Mucosa of descending colon (tissue), 3 donors: ENCODE results near the gene GRSF1. TPM values are rescaled to one million over a fixed set of nuclear protein-coding genes. Genes with fewer than 3 reads are reported as not detected.
A peak's percentile ranks its signal among the peaks of the same experiment; 100 is the strongest.

Experiments
- ATAC-seq: fragments of 200-7000 bp; cut with Tn5 transposase; one replicate; pipeline ENCODE4 v1.9.1; 2020; ENCODE audit warnings: mild to moderate bottlenecking, moderate library complexity
- DNase-seq, 3 donors: peaks; one replicate each; pipeline ENCODE4 v3.0.0-alpha.2; 2020
- H3K36me3 ChIP-seq: fragments of 200-600 bp; one replicate; pipeline ENCODE4 v1.8.0; 2021; ENCODE audit warnings: low read depth, mild to moderate bottlenecking
- H3K4me1 ChIP-seq: fragments of 200-600 bp; one replicate; pipeline ENCODE4 v1.8.0; 2021; ENCODE audit warnings: low read depth, mild to moderate bottlenecking
- H3K4me3 ChIP-seq: fragments of 200-600 bp; one replicate; pipeline ENCODE4 v1.8.0; 2021; ENCODE audit warnings: mild to moderate bottlenecking
- H3K9me3 ChIP-seq: fragments of 200-600 bp; one replicate; pipeline ENCODE4 v1.8.0; 2021; ENCODE audit warnings: mild to moderate bottlenecking
- intact Hi-C, 2 donors: fragments of 100-400 bp; cut with DNase I in 1 of 2; cut with micrococcal nuclease in 1 of 2; formaldehyde crosslinking; loops; one replicate each; pipeline versions ENCODE4 v1.11.0 to v1.11.1; 2022; cut with DNase I, micrococcal nuclease
- total RNA-seq, 3 donors: library from RNA; stranded (reverse); fragmentation: NEBNext Ultra II Directional in 2 of 3; extraction: Animal tissue kit (Norgen Biotek cat#: 25700) in 2 of 3; gene quantifications; one replicate each; pipeline versions ENCODE4 v1.2.1 to v1.2.4, GENCODE V29; 2021 to 2023
- TF ChIP-seq, protein P1 (sequence below): fragments of 200-600 bp; IDR thresholded peaks from one replicate; pipeline ENCODE4 v1.8.0; 2022; ENCODE audit warnings: antibody characterized with exemption, mild to moderate bottlenecking
- donor health status: DM: no; HTN: no; CAD: no; lungs with moderate emphysema.
- donor health status: DM: no; HTN: no; CAD: no.
- donor health status: DM: no; HTN: yes; CAD: no.

Gene GRSF1
- total RNA-seq, 3 donors from 2014 or later: 70.2 to 81.5 (median 70.6) TPM

GRCh38 chr4:70816894-70817293, 22.8 kb downstream of the GRSF1 start:
- DNase-seq (no peak), ATAC-seq (no peak)
- Histone ChIP-seq H3K36me3 (peaks cover 3% of the 10 kb centered on the region), H3K4me1 (no peaks in the 10 kb centered on the region), H3K9me3 (no peaks in the 10 kb centered on the region), H3K4me3 (no peak overlapping the region)
- TF ChIP-seq, protein P1, sequence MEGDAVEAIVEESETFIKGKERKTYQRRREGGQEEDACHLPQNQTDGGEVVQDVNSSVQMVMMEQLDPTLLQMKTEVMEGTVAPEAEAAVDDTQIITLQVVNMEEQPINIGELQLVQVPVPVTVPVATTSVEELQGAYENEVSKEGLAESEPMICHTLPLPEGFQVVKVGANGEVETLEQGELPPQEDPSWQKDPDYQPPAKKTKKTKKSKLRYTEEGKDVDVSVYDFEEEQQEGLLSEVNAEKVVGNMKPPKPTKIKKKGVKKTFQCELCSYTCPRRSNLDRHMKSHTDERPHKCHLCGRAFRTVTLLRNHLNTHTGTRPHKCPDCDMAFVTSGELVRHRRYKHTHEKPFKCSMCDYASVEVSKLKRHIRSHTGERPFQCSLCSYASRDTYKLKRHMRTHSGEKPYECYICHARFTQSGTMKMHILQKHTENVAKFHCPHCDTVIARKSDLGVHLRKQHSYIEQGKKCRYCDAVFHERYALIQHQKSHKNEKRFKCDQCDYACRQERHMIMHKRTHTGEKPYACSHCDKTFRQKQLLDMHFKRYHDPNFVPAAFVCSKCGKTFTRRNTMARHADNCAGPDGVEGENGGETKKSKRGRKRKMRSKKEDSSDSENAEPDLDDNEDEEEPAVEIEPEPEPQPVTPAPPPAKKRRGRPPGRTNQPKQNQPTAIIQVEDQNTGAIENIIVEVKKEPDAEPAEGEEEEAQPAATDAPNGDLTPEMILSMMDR: no peak
- intact Hi-C loops: no loop called here

DNA sequence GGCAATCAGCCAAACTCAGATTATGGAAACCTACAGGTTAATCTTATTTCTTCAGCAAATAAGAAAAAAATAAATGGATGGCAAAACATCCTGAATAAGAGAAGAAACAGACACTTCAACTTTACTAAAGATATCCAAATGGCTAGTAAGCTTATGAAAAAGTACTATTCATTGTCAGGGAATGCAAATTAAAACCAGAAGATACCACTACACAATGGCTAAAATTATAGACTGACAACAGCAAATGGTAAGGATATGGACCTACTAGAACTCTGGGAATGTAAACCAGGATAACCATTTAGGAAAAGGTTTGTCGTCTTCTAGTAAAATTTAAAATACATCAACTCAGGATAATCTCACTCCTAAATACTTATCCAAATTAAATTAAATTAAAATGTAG, 24.3 kb downstream of the GRSF1 start:
- Histone ChIP-seq H3K4me3 (no peak overlapping the region), H3K4me1 (no peaks in the 10 kb centered on the region), H3K36me3 (no peaks in the 10 kb centered on the region), H3K9me3 (no peaks in the 10 kb centered on the region)
- TF ChIP-seq, protein P1: no peak
- DNase-seq (no peak), ATAC-seq (no peak)
- intact Hi-C loops: no loop called here

- intact Hi-C loops: no loop called here
- H3K9me3 ChIP-seq: no peaks in the 10 kb centered on the region
- no peaks in the 10 kb centered on the region for H3K36me3 ChIP-seq
- TF ChIP-seq, protein P1: no peak
- H3K4me1 ChIP-seq: no peaks in the 10 kb centered on the region
- no peak overlapping the region for H3K4me3 ChIP-seq
- no peak for ATAC-seq
- DNase-seq: no peak
Measured at GRCh38 chr4:70808151-70808550, 31.5 kb downstream of the GRSF1 start.

- H3K4me1 ChIP-seq: no peaks in the 10 kb centered on the region
- no peaks in the 10 kb centered on the region for H3K36me3 ChIP-seq
- ATAC-seq: peak; percentile 85
- no peak for DNase-seq
- TF ChIP-seq, protein P1: no peak
- H3K9me3 ChIP-seq: no peaks in the 10 kb centered on the region
- intact Hi-C loops: no loop called here
- no peak overlapping the region for H3K4me3 ChIP-seq
Measured at GRCh38 chr4:70802928-70803580, 36.6 kb downstream of the GRSF1 start.

DNA sequence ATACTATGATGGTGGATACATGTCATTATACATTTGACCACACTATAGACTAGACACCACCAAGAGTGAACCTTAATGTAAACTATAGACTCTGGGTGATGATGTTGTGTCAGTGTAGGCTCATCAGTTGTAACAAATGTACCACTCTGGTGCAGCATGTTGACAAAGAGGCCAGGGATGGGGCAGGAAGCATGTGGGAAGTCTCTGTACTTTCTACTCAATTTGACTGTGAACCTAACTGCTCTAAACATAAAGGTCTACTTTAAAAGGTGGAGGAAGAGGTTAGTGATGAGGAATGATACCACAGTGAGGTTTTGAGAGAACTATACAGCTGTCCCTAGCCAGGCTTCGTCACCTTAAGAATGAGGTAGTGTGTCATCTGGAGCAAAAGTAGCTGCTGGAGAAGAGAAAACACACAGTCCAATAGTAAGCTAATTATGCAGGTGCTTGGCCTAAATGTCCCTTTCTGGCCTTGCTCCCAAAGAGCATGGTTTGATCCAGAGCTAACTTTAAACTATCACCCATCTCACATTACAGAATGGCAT, 38.4 kb downstream of the GRSF1 start:
- no peak for DNase-seq
- ATAC-seq: no peak
- H3K36me3 ChIP-seq: no peaks in the 10 kb centered on the region
- TF ChIP-seq, protein P1: no peak
- intact Hi-C loops: no loop called here
- H3K4me1 ChIP-seq: no peaks in the 10 kb centered on the region
- H3K4me3 ChIP-seq: no peak overlapping the region
- no peaks in the 10 kb centered on the region for H3K9me3 ChIP-seq
